IMR-90 (cell line): Measurements from ENCODE around the gene MAP2. TPM values are rescaled to one million over a fixed set of nuclear protein-coding genes. Genes with fewer than 3 reads are reported as not detected.

Experiments used
- ATAC-seq: fragments of 200-7000 bp; cut with Tn5 transposase; 2 replicates; pipeline ENCODE4 v1.9.1; 2020; ENCODE audit warnings: low read depth, mild to moderate bottlenecking, moderate library complexity
- BruUV-seq: library from RNA; stranded (reverse); fragments of 400-500 nt; replicated peaks from 2 replicates; lab custom pipeline; 2021; lab: Mats Ljungman, UMichigan
- CTCF ChIA-PET: fragments of 300-600 bp; formaldehyde crosslinking; extraction: SDS; loops from one replicate; lab custom pipeline; 2021; ENCODE audit warnings: antibody characterized with exemption; lab: Yijun Ruan, JAX
- POLR2A ChIA-PET: fragments of 300-600 bp; sonication (Branson Sonifier 250); formaldehyde crosslinking; loops from one replicate; lab custom pipeline; 2022; ENCODE audit warnings: antibody characterized with exemption; ENCODE audit not compliant: unreplicated experiment; lab: Charles Lee
- DNase-seq: peaks from one replicate; pipeline ENCODE4 v3.0.0; 2013
- H2AFZ ChIP-seq: replicated peaks from 2 replicates; pipeline ENCODE3; 2013; ENCODE audit warnings: low read length, mild to moderate bottlenecking; ENCODE audit not compliant: poor library complexity
- H2AK5ac ChIP-seq: 2 replicates; pipeline ENCODE4 v1.6.1; 2013; ENCODE audit warnings: low read depth, low read length, inconsistent platforms
- H2AK9ac ChIP-seq: replicated peaks from 2 replicates; pipeline ENCODE3; 2013; ENCODE audit warnings: mild to moderate bottlenecking, low read depth, low read length, moderate library complexity; ENCODE audit not compliant: poor library complexity
- H2BK120ac ChIP-seq: 2 replicates; pipeline ENCODE4 v1.6.1; 2013; ENCODE audit warnings: low read depth, low read length, inconsistent platforms
- H2BK15ac ChIP-seq: 3 replicates; pipeline ENCODE4 v1.6.1; 2013; ENCODE audit warnings: low read depth, low read length, inconsistent platforms
- H2BK20ac ChIP-seq: 2 replicates; pipeline ENCODE4 v1.6.1; 2013; ENCODE audit warnings: low read depth, mild to moderate bottlenecking, inconsistent platforms, low read length, moderate library complexity
- H2BK5ac ChIP-seq: 2 replicates; pipeline ENCODE4 v1.6.1; 2013; ENCODE audit warnings: mild to moderate bottlenecking, low read depth, low read length, inconsistent platforms; ENCODE audit not compliant: poor library complexity, severe bottlenecking
- H3K14ac ChIP-seq: replicated peaks from 2 replicates; pipeline ENCODE4 v1.6.1; 2013; ENCODE audit warnings: low read depth, low read length, inconsistent platforms
- H3K18ac ChIP-seq: 2 replicates; pipeline ENCODE4 v1.6.1; 2013; ENCODE audit warnings: low read depth, low read length, control low read depth
- H3K23ac ChIP-seq: 2 replicates; pipeline ENCODE4 v1.6.1; 2013; ENCODE audit warnings: low read depth, low read length, inconsistent platforms
- H3K27ac ChIP-seq: 2 replicates; pipeline ENCODE4 v1.5.1; 2013; ENCODE audit warnings: mild to moderate bottlenecking, control low read depth, low read length; ENCODE audit not compliant: insufficient read depth
- H3K27me3 ChIP-seq: 2 replicates; pipeline ENCODE4 v1.6.1; 2013; ENCODE audit warnings: low read length; ENCODE audit not compliant: control insufficient read depth, insufficient read depth
- H3K36me3 ChIP-seq: 2 replicates; pipeline ENCODE4 v1.6.1; 2013; ENCODE audit warnings: low read length, mixed read lengths; ENCODE audit not compliant: control insufficient read depth, insufficient read depth
- H3K4ac ChIP-seq: 2 replicates; pipeline ENCODE4 v1.6.1; 2013; ENCODE audit warnings: low read depth, low read length, inconsistent platforms
- H3K4me1 ChIP-seq: 2 replicates; pipeline ENCODE4 v1.6.1; 2013; ENCODE audit warnings: low read length, mixed read lengths; ENCODE audit not compliant: control insufficient read depth, insufficient read depth
- H3K4me2 ChIP-seq: 2 replicates; pipeline ENCODE4 v1.6.1; 2013; ENCODE audit warnings: low read depth, mild to moderate bottlenecking, control low read depth, low read length, moderate library complexity
- H3K4me3 ChIP-seq: 2 replicates; pipeline ENCODE4 v1.5.1; 2013; ENCODE audit warnings: low read depth, mild to moderate bottlenecking, control low read depth, low read length, moderate library complexity; ENCODE audit not compliant: insufficient read depth
- H3K56ac ChIP-seq: 2 replicates; pipeline ENCODE4 v1.6.1; 2013; ENCODE audit warnings: low read length, inconsistent platforms; ENCODE audit not compliant: insufficient read depth; ENCODE audit errors: extremely low read depth
- H3K79me1 ChIP-seq, 2 experiments: 2 replicates each; pipeline ENCODE4 v1.6.1; 2013; ENCODE audit warnings: low read length in 2 of 2, inconsistent platforms in 1 of 2, low read depth in 1 of 2
- H3K9ac ChIP-seq: 2 replicates; pipeline ENCODE4 v1.6.1; 2013; ENCODE audit warnings: low read depth, low read length, control low read depth
- H3K9me1 ChIP-seq: 2 replicates; pipeline ENCODE4 v1.6.1; 2013; ENCODE audit warnings: low read length, inconsistent platforms; ENCODE audit not compliant: insufficient read depth
- H3K9me3 ChIP-seq: 2 replicates; pipeline ENCODE4 v1.6.1; 2013; ENCODE audit warnings: low read length; ENCODE audit not compliant: control insufficient read depth, insufficient read depth
- H4K20me1 ChIP-seq: 2 replicates; pipeline ENCODE4 v1.6.1; 2013; ENCODE audit warnings: low read length, inconsistent platforms; ENCODE audit not compliant: insufficient read depth
- H4K5ac ChIP-seq: 2 replicates; pipeline ENCODE4 v1.6.1; 2013; ENCODE audit warnings: mild to moderate bottlenecking, low read depth, low read length, control low read depth
- H4K8ac ChIP-seq, 2 experiments: 2 replicates each; pipeline ENCODE4 v1.6.1; 2013; ENCODE audit warnings: low read depth in 2 of 2, low read length in 2 of 2, control low read depth in 1 of 2, inconsistent platforms in 1 of 2
- H4K91ac ChIP-seq: 2 replicates; pipeline ENCODE4 v1.6.1; 2013; ENCODE audit warnings: low read depth, low read length, inconsistent platforms; ENCODE audit not compliant: insufficient read depth
- RAD21 ChIP-seq: IDR thresholded peaks from 2 replicates; pipeline ENCODE4 v1.6.1; 2012; ENCODE audit warnings: low read length, improper control_type of control experiment
- WGBS, 2 experiments: methylation state at CpG; one replicate each; pipeline versions ENCODE4 v1.1.5 to v1.1.7; 2013; ENCODE audit warnings: missing lambda C conversion rate in 2 of 2; ENCODE audit not compliant: insufficient read length in 1 of 2; ENCODE audit errors: extremely low coverage in 2 of 2; 5-methylcytosine and 5-hydroxymethylcytosine counted together
- dilution Hi-C: fragments of 300-500 bp; cut with HindIII; formaldehyde crosslinking; loops from one replicate; pipeline ENCODE4 v1.14.3; 2018; ENCODE audit warnings: low sequenced_read_pairs; ENCODE audit not compliant: unreplicated experiment
- in situ Hi-C: fragments of 300-500 bp; cut with MboI; formaldehyde crosslinking; loops from 3 replicates; pipeline ENCODE4 v1.14.3; 2019; ENCODE audit warnings: low sequenced_read_pairs, inconsistent platforms, mixed read lengths
- intact Hi-C: fragments of 100-400 bp; cut with micrococcal nuclease; formaldehyde crosslinking; loops from 2 replicates; pipeline ENCODE4 v1.10.0; 2022
- polyA plus RNA-seq, 3 experiments: library from polyadenylated mRNA; depleted of rRNA; stranded (reverse); fragments of >200 nt; gene quantifications; 2 replicates each; pipeline ENCODE4 v1.2.3, GENCODE V29; 2012; ENCODE audit warnings: low replicate concordance in 1 of 3
- total RNA-seq: library from RNA; depleted of rRNA; stranded (reverse); fragments of >200 nt; gene quantifications from 2 replicates; pipeline ENCODE4 v1.2.3, GENCODE V29; 2012

Gene MAP2
- total and polyA plus RNA-seq, 2 of the 4 experiments (the other 2 are of a cell fraction) = 0.29 to 0.36 TPM

DNA sequence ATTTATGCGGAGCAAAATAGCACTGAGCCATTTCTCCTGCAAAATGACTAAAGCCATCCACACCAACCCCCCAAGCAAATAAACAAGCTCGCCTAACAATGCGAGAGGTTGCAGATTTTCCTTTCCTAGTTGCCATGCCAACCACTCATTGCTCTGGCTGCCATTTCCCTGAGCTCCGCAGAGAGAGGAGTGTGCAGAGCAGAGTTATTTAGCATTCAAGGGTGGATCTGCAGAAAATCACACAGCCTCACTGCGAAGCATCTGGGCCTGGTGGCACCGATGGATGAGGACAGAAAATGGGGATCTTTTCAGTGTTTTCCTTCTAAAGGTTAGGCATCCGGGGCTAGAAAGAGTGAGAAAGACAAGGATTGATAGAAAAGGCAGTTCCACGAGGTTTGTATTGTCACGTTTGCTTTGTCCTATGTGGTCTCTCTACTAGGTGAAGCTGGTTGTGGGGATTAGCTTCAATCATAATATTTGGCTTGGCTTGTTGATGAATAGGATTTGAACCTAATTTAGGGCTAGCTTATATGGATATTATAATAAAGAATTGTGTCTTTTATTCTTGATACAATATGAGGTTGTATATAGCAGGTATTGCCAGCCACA is 237.5 kb downstream of the MAP2 start:
- H3K27ac ChIP-seq = no peak overlapping the region
- H3K56ac ChIP-seq = no peak overlapping the region
- no peak overlapping the region for H2BK15ac ChIP-seq
- ATAC-seq = no peak
- H3K23ac ChIP-seq = no peak overlapping the region
- no peak overlapping the region for H3K4ac ChIP-seq
- ChIA-PET CTCF (no interaction called here), POLR2A (no interaction called here)
- dilution Hi-C loops = no loop called here
- H3K9me1 ChIP-seq = no peaks in the 10 kb centered on the region
- H2BK5ac ChIP-seq = no peak overlapping the region
- H3K4me1 ChIP-seq = no peaks in the 10 kb centered on the region
- H3K18ac ChIP-seq = no peak overlapping the region
- TF ChIP-seq RAD21 = no peak
- H3K79me1 ChIP-seq = no peaks in the 10 kb centered on the region
- no peak for DNase-seq
- H2BK120ac ChIP-seq = no peak overlapping the region
- no peak overlapping the region for H3K4me2 ChIP-seq
- H4K20me1 ChIP-seq = no peaks in the 10 kb centered on the region
- H2AK5ac ChIP-seq = no peak overlapping the region
- 0 out of 2 replicates have a peak, but pooled peaks cover 1% of the 10 kb centered on the region for H3K9me3 ChIP-seq
- no peak overlapping the region for H2AK9ac ChIP-seq
- no peak overlapping the region for H3K14ac ChIP-seq
- H4K5ac ChIP-seq = no peak overlapping the region
- H3K9ac ChIP-seq = no peak overlapping the region
- H4K8ac ChIP-seq = no peak overlapping the region
- no peaks in the 10 kb centered on the region for H3K36me3 ChIP-seq
- no peaks in the 10 kb centered on the region for H3K27me3 ChIP-seq
- H2BK20ac ChIP-seq = no peak overlapping the region
- no peak overlapping the region for H4K91ac ChIP-seq
- WGBS, 2 experiments = 25% methylated on average over 2 of the region's 9 CpGs; no CpG with 5 or more reads in 1 of the 2 experiments
- no peak overlapping the region for H2AFZ ChIP-seq
- intact Hi-C loops = no loop called here
- H3K4me3 ChIP-seq = no peak overlapping the region
- BruUV-seq = no TSS peak
- in situ Hi-C loops = no loop called here
